IPS-11a (cell line): ENCODE data around the gene SHROOM3.

ENCODE experiments used
- H3K4me3 ChIP-seq: one replicate; pipeline ENCODE4 v1.5.1; 2013; ENCODE audit warnings: low read depth, low read length, control low read depth

Gene SHROOM3

DNA sequence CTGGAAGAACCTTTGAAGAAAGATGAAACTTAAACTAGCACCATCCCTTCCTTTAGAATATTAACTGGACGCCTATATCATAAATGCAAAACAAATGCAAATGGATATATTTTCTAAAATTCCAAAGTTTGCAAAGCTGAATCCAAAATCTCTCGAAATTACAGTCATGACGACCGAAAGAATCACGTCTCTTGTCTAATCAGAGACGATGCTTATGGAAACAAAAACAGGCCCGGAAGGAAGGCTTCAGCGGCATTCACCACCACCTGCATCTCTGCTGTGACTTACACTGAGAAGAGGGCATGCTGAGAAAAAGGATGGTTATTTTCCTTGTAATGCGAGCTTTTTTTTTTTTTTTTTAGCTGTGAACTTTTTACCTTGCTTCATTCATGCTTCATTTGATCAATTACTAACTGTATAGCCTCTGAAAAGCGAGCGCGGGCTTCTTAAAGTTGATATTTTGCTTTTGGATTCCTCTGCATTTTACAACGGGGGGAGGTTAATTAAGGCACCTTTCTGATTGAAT, 253.7 kb downstream of the SHROOM3 start:
- H3K4me3 ChIP-seq: peak overlapping the region; percentile 69

DNA sequence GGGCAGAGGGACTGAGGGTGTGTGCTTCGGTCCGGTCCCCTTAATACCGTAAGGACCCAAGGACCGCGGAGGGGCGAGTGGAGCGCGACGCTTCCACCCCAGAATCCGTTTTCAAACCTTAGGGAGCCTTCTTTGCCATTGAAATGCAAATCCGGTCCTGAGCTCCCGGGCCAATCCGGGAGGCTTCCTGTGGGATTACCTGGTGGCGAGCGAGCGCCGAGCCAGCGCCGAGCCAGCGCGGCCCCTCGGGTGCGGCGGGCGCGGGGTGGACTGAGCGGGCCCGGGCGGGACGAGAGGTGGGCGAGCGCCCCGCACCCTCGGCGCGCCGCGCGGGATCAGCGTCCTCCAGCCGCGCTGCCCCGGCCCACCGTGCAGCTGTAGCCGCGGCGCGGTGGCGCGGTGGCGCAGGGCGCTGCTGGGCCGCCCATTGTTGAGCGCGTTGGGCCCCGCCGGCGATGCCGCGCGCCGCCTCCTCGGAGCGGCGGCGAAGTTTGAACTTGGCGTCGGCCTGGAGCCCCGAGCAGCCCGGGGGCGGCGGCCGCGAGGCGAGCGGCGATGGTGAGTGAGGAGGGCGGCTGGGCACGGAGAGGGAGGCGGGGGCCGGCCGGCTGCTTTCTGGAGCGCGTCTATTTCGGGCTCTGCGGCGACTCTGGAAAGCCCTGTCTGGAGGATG, 254.3 kb downstream of the SHROOM3 start:
- peak overlapping the region; percentile 69 for H3K4me3 ChIP-seq

DNA sequence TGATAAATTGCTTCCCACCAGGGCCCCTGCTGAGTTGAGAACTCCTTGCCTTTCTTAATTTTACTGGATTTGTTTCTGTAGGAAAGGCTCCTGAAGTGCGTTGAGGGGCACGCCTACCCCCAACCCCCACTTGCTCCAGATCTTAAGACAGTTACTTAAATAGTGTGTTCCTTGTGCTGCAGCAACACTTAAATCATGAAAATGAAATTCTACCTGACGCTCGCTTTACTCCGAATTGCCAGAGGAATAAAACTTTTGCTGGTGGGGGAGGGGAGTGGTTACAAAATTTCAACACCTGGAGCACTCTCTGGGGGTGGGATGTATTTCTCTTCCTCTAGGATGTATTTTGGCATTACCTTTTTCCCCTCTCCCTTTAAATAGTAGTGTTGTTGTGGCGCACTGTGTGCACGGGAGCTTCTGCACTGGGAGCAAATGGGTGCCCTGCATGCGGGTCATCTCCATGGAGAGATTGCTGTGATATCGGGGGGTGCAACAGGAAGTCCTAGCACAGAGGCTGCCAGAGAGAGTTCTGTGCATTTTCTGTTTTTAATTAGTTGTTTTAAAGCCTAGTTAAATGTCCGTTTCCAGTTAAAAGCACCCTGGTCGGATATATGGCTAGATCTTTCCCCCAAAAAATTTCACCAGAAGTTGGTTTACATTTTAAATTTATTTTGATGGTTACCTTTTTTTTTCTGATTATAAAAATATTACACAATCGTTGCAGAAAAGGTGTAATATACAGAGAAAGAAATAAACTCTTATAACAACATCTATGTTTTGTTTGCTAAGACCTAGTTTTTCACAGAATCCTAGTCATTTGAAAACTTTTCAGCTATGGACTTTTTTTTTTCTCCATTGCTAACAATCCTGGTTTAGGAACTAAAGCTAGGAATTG, 255.2 kb downstream of the SHROOM3 start:
- H3K4me3 ChIP-seq: peak overlapping the region; percentile 69

DNA sequence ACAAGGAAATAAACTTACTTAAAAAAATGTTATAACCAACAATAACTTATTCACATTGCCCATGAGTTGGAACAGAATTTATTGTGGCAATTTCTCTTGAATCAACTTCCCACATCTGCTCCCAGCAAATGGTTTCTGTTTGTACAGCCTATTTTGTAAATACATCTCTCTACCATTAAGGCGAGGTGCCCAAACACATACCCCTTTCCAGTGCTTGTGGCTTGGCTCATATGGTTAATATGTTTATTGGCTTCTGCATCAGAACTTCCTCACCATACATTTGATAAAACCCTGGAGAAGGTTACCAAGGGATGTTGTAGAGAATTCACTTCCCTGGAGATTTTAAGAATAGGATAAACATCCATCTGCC, 255.9 kb downstream of the SHROOM3 start:
- no peak overlapping the region for H3K4me3 ChIP-seq

DNA sequence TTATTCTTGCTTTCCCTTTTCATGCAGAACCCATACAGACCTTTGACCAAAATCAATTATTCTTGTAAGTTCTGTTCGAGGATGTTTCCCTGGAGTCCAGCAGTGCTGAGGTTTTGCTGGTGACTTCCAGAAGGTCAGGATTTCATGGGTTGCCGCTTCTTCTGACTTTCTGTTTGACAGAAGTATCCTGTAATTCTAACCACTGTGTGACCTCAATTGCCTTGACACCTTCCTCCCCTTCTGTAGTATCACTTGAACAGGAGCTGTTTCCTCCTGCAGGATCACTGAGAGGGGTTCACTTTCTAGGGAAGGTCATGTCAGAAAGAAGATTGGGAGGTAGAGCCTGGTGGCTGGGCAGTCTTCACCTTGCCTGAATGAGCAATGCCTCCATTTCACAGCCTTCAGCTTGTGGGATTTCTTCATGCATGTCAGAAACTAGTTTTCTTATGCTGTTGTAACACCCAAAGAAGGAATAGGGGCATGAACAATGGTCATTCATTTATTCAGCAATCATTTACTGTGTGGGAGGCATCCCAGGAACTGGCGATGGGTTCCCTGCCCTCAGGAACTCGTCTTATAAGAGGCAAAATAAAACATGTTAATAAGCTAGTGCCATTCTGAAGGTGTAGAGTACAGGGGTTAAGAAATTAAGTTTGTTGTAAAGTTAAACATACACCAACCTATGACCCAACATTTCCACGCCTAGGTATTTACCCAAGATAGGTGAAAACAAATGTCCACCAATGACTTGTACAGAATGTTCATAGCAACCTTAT, 257.0 kb downstream of the SHROOM3 start:
- no peak overlapping the region for H3K4me3 ChIP-seq

DNA sequence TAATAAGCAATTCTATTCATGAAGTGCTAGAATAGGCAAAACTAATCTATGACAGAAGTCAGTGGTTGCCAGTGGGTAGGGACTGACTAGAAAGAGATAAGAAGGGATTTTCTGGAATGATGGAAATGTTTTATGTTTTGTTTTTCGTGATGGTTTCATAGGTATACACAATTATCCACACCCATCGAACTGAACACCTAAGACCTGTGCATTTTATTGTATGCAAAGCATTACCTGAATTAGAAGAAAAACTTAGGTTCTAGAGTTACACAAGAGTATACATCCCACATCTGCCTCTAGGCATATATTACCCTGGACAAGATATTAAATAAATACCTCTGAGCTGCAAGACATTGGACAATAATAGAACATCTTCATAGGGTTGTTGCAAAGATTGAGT, 257.7 kb downstream of the SHROOM3 start:
- H3K4me3 ChIP-seq: no peak overlapping the region

DNA sequence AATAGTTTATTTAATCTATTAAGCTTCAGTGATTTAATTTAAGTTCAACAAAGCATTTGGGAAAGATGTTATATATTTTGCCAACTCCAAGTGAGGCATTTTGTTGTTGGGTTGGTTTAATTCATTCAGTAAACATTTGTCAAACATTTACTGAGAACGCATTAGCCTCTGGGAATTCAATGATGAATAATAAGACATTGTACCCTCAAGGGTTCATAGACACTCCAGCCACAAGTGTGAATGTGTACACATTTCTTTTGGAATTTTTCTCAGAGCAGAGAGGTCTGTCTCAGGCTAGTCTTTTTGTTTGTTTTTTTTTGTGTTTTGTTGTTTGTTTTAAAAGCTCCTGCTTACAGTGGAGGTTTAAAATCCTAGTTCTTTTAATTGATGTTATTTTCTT, 259.0 kb downstream of the SHROOM3 start:
- no peak overlapping the region for H3K4me3 ChIP-seq

DNA sequence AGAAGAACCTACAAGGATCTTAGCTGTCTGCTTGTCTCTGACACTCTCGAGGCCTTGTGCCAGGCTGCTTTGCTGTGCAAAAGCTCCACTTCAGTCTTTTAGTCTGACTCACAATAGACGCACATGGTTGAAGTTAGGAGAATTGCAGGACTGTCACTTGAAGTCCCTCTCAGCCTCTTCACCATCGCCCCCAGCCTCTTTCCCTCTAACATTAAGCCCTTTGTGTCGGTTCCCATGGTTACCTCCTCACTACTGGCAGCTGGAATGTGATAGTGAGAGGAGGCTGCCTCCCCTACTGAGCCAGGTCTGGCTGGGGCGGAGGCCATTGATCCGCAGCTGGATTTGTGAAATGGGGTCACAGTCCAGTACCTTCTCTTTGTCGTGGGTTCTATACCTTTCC, 261.1 kb downstream of the SHROOM3 start:
- no peak overlapping the region for H3K4me3 ChIP-seq

DNA sequence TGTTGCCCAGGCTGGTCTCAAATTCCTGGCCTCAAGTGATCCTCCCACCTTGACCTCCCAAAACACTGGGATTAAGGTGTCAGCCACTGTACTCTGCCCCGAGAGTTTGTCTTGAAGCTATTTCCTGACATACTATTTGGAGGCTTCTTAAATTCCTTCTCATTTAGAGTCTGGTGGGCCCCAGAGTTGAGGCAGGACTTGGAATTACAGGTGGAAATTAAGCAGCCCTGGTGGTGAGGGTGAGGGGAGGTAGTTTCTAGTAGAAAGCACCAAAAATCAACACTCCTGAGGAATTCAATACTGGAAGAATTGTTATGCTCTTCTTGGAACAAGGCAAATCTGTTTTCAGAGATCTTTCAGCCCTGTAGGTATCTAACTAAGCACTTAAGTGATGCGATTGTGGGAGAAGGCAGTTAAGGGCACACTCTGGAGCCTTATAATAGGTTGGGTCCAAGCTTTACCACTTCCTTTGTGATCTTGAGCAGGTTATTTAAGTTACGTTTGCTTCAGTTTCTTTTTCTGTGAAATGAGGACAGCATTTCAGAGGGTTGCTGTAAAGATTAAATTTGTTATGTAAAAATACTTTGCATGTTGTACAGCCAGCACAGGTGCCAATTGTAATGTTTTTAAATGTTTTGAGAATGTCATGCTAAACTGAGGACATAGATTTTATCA, 262.2 kb downstream of the SHROOM3 start:
- no peak overlapping the region for H3K4me3 ChIP-seq

DNA sequence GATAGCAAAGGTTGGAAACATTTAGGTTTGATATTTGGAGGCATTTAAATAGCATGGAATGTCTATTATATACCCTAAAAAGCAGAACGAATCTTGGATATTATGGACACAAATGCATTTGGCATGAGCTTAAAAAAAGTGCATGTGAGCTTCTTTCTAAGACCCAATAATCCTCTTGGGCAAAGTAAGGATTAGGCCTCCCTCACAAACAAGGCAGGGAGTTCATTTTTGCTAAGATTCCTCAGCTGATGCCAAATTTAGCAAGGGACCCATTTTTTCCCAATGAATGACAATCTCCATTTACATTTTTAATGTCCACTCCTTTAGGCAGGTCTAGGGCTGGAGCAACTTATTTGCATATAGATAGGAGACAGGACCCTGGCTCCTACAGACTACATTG, 263.1 kb downstream of the SHROOM3 start:
- H3K4me3 ChIP-seq: no peak overlapping the region

DNA sequence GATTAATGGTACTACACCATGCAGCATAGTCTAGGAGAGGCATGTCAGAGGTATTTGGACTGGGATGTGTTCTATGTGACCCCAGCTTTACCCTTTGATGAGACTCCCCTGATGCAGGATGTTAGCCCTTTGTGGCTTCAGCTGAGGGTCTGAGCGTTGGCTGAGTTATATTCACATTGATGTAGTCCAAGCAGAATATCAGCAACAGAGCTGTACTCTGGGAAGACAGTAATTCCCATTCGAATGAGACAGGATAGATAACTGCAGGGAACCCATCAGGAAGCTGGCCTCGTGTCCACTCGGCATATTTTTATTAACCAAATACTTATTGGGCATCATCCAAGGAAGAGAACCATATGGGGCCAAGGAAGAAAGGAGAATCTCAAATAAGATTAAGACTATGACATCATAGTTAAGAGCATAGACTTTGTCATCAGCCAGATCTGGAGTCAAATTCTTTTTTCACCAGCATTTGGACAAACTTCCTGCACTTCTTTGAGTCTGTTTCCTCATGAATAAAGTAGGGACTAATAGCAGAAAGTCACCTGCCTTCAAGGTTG, 264.8 kb downstream of the SHROOM3 start:
- no peak overlapping the region for H3K4me3 ChIP-seq

DNA sequence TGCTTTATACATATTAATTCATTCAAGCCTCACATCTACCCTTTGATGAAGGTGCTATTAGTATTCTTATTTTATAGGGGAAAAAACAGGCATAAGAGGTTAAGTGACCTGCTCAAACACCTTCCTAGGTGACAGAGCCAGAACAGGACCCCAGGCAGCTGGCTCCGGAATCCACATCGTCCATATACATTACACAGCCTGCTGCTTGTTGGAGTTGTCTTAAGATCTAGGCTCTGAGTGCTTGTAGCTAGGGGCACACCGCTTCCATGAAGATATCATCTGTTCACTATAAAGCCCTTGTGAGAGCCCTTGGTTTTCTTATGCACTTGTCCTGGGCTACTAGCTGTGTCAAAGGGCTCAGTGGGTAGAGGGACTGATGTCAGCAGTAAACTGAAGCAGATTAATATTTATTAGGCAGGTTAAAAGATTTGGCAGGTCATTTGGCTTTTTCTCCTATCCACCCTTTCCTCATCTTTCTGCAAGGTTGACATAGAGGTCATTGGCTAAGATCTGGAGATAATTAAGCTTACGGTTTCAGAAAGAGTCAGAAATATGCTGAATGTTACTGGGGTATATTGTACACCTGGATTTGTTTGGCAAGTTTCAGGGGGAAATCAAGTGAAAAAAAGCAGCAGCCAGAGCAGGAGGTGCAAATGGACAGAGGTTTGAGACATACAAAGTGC, 267.6 kb downstream of the SHROOM3 start:
- H3K4me3 ChIP-seq: no peak overlapping the region

DNA sequence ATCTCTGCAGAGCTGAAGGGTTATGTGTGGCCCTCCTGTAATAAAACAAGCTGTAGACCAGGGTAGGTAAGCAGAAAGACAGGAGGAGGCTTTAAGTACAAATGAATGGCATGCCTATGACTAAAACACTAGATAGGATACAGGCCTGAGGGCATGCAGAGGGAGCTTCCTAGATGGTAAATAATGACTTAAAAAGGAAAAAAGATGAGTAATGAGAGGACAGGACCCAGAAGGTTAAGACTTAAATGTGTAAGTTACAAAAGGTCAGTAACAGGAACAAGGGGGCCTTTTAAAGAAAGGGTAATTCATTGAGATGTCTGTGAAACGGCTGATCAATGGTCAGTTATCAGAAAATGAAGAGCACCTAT, 268.1 kb downstream of the SHROOM3 start:
- H3K4me3 ChIP-seq: no peak overlapping the region

DNA sequence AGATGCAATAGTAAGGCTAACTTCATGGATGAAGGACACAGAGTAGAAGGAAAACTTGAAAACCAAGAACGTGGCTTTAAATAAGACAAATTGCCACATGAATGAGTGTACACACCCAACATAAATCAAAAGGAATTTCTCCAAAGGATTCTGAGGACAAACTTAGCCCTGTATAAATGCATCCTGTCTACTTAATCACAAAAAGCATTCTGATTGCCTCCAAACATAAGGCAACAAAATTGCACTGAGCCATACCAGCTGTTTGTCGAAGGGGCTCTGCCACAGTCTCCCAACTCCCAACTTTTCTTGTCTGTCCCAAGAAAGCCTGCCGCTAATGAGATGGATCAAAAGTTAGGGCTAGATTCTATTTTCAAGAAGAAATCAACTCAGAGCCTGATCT, 268.6 kb downstream of the SHROOM3 start:
- no peak overlapping the region for H3K4me3 ChIP-seq

DNA sequence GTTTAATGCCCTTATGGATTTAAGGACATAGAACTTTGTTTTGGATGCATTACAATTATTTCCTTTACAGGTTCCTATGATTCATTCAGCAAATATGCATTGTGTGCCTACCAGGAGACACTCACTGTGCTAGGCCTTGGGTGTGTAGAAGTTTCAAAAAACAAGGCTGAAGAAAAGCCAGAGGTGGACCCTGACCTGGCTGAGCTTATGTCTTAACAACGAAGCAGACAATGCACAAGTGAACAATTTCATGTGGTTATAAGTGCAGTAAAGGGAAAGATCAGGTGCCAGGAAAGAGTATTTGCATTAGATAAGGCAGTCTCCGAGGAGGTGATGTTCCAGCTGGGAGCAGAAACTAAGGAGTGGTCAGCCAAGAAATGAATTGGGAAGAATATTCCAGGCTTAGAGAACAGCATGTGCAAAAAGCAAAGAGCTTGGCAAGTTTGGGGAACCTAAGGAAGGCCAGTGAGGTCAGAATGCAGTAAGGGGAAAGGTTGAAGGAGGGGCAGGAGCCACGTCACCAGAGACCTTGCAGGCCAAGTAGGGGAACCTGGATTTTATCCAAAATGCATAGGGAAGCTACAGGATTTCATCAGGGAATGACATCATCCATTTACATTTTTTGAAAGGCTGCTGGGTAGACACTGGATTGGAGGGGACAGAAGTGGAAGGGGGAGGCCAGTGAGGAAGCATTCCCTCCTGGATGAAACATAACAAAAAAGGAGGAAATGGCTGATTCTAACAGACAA, 269.3 kb downstream of the SHROOM3 start:
- H3K4me3 ChIP-seq: no peak overlapping the region

DNA sequence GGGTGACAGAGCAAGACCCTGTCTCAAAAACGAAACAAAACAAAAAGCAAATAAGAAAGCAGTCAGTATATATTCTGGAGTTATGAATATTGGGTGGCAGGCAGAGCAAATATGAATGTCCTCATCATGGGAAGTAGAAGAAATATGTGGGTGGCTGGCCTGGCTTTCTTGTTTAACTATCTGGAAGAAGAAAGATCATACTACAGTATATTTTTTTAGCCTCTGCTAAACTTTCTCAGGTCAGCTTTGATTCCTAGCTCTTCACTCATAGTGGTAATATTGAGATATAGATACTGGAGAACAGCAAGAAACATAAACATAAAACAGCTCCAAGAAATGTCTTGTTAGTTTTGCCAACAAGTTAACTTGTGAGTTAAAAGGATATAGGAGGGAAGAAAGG, 270.4 kb downstream of the SHROOM3 start:
- no peak overlapping the region for H3K4me3 ChIP-seq

DNA sequence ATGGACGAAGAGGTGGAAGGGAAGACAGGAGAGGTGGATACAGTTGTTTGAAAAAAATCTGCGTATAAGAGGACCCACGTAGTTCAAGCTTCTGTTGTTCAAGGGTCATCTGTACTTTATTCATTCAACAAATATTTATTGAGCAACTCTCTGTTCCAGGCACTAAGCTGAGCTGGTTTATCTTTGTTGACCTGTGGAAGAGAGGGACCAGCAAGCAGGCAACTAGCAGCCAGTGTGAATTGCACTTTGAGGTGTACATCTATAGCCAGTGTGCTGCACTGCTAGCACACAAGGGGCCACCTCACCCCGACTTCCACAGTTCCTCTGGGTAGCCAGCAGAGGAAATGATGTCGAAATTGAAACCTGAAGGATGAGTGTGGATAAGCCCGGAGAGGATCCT, 271.6 kb downstream of the SHROOM3 start:
- no peak overlapping the region for H3K4me3 ChIP-seq

DNA sequence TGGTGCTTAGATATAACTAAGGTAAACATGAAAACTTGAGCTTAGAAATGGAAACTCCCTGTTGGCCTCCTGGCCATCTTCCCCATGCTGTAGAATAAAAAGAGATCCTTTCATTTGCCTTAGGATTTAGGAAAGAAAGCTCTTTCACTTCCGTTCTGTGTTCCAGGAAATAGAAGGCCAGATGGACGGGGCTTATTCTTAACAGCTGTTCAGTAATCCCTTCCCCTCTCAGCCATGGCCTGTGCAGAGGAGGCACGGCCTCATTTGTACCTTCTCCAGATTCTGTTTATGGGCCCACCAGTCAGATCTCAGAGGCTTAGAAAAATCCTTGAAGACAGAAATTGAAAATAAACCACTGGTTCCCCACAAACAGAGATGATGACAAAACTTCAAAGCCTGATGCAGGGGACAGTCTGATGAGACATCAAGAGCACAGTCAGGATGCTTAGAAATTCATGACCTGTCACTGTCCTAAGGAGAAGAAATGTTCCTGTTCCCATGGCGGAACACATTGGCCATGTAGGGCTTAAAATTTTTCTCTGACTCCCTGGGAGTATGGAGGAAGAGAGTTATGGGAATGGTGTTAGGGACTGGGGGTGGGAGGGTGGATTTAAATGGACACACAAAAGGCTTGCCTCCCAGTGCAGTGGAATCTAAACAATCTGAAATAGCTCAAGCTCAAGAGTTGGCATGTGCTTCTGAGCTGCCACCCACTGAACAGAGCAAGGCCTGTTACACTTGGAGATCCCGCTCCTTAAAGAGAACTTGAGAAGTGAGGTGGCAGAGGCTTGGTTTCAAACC, 274.1 kb downstream of the SHROOM3 start:
- H3K4me3 ChIP-seq: no peak overlapping the region

DNA sequence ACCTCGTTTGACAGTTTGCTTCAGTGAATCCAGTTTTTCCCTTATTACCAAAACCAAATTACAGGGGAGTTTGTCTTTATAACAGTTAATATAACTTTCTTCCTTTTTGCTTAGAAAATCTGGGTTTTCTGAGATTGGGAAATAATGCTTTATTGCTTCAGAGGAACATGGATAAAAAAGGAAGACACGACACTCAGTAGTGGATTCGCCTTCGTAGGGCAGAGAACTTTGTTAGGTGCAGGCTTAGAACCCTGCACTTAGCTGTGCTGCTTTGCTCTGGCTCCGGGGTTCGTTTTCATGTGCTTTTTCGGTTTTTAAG, 274.7 kb downstream of the SHROOM3 start:
- no peak overlapping the region for H3K4me3 ChIP-seq
